ENCODE results near the gene ATR.

Gene ATR

GRCh38 chr3:142481196-142481595 is 97.3 kb downstream of the ATR start:
- no peak for TF ChIP-seq POLR2AphosphoS5 (IDR thresholded peaks at IDR 0.05; ENCODE audit: low read depth, low read length)
- TF ChIP-seq REST (IDR thresholded peaks at IDR 0.05; ENCODE audit: insufficient read depth in 1 of 2, low read depth in 2 of 2, low read length in 2 of 2) = no peak
- no peak for TF ChIP-seq FOXP2 (optimal IDR thresholded peaks at IDR 0.05; ENCODE audit: borderline replicate concordance, extremely low read depth, extremely low read length, insufficient read depth)
- TF ChIP-seq TAF1 (IDR thresholded peaks at IDR 0.05; ENCODE audit: borderline replicate concordance, insufficient read depth, low read length) = no peak
- TF ChIP-seq SIN3A (IDR thresholded peaks at IDR 0.05; ENCODE audit: borderline replicate concordance, insufficient read depth, low read length) = no peak

DNA sequence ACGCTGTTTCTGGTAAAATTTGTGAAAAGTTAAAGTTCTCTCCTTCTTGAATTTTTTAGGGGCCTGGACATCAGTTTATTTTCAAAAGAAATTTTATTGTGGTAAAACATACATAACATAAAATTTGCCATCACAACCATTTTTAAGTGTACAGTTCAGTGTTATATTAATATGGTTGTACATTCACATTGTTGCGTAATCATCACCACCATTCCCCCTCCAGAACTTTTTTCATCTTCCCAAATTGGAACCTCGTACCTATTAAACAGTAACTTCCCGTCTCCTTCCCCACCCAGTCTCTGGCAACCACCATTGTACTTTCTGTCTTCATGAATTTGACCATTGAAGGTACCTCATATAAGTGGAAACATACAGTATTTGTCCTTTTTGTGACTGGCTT is 107.7 kb downstream of the ATR start:
- no peak for TF ChIP-seq SIN3A (IDR thresholded peaks at IDR 0.05; ENCODE audit: borderline replicate concordance, insufficient read depth, low read length)
- TF ChIP-seq TAF1 (IDR thresholded peaks at IDR 0.05; ENCODE audit: borderline replicate concordance, insufficient read depth, low read length) = no peak
- no peak for TF ChIP-seq POLR2AphosphoS5 (IDR thresholded peaks at IDR 0.05; ENCODE audit: low read depth, low read length)

- TF ChIP-seq SIN3A (IDR thresholded peaks at IDR 0.05; ENCODE audit: borderline replicate concordance, insufficient read depth, low read length) = no peak
- TF ChIP-seq REST (IDR thresholded peaks at IDR 0.05; ENCODE audit: insufficient read depth in 1 of 2, low read depth in 2 of 2, low read length in 2 of 2) = no peak
- TF ChIP-seq TAF1 (IDR thresholded peaks at IDR 0.05; ENCODE audit: borderline replicate concordance, insufficient read depth, low read length) = no peak
- no peak for TF ChIP-seq POLR2AphosphoS5 (IDR thresholded peaks at IDR 0.05; ENCODE audit: low read depth, low read length)
- no peak for TF ChIP-seq FOXP2 (optimal IDR thresholded peaks at IDR 0.05; ENCODE audit: borderline replicate concordance, extremely low read depth, extremely low read length, insufficient read depth)
Measured at GRCh38 chr3:142468456-142468855, 110.1 kb downstream of the ATR start.

DNA sequence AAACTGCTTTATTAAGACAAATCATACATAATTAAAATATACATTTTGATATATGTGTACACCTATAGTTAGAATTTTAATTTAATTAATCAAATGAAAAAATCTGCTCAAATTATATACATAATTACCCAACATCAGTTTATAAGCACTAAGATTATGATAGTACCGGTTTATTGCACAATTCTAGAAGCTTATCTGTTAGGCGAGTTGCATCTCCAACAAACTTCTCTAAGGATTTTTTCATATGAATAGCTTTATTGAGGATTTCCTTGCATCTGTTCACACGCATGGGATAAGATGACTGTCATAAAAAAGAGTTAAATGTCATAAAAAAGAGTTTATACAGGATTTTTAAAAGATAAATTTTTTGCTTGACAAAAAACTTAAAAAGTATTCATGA is 110.8 kb downstream of the ATR start:
- TF ChIP-seq POLR2AphosphoS5 (IDR thresholded peaks at IDR 0.05; ENCODE audit: low read depth, low read length) (no peak), REST (IDR thresholded peaks at IDR 0.05; ENCODE audit: insufficient read depth in 1 of 2, low read depth in 2 of 2, low read length in 2 of 2) (no peak), FOXP2 (optimal IDR thresholded peaks at IDR 0.05; ENCODE audit: borderline replicate concordance, extremely low read depth, extremely low read length, insufficient read depth) (no peak), SIN3A (IDR thresholded peaks at IDR 0.05; ENCODE audit: borderline replicate concordance, insufficient read depth, low read length) (no peak), TAF1 (IDR thresholded peaks at IDR 0.05; ENCODE audit: borderline replicate concordance, insufficient read depth, low read length) (no peak)

GRCh38 chr3:142460689-142461088 is 117.8 kb downstream of the ATR start:
- TF ChIP-seq FOXP2 (optimal IDR thresholded peaks at IDR 0.05; ENCODE audit: borderline replicate concordance, extremely low read depth, extremely low read length, insufficient read depth) (no peak), SIN3A (IDR thresholded peaks at IDR 0.05; ENCODE audit: borderline replicate concordance, insufficient read depth, low read length) (no peak), TAF1 (IDR thresholded peaks at IDR 0.05; ENCODE audit: borderline replicate concordance, insufficient read depth, low read length) (no peak), REST (IDR thresholded peaks at IDR 0.05; ENCODE audit: insufficient read depth in 1 of 2, low read depth in 2 of 2, low read length in 2 of 2) (no peak), POLR2AphosphoS5 (IDR thresholded peaks at IDR 0.05; ENCODE audit: low read depth, low read length) (no peak)

All from PFSK-1 (cell line).